Stimulated activated CD8-positive, alpha-beta memory T cell treated with anti-CD3 and anti-CD28 coated beads, Interleukin-4, amount 100 ng/mL, for 24 hours (primary cell): ENCODE measurements around the gene B9D2.
"Not testable (repeated sequence)": the region's sequence is repeated elsewhere in the genome, so short reads cannot be mapped to it uniquely, and the experiment has no call there.

Experiments
- DNase-seq: peaks from one replicate; pipeline ENCODE4 v3.0.0-alpha.2; 2020; ENCODE audit warnings: low read depth

The B9D2 gene

GRCh38 chr19:41386442-41386841, 22.5 kb upstream of the B9D2 start:
- no peak for DNase-seq

DNA sequence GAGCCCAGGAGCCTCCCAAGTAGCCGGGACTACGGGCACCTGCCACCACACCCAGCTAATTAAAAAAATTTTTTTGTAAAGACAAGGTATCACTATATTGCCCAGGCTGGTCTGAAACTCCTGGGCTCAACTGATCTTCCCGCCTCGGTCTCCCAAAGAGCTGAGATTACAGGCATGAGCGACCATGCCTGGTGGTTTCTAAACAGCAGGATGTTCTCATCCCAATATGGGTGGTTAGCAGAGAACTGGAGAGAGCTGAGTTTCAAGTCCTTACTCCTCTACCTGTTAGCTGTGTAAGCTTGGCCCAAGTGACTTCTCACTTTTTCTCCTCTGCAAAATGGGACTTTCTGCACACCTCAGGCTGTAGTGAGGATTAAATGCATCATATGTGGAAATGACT, 20.4 kb upstream of the B9D2 start:
- no peak for DNase-seq

DNA sequence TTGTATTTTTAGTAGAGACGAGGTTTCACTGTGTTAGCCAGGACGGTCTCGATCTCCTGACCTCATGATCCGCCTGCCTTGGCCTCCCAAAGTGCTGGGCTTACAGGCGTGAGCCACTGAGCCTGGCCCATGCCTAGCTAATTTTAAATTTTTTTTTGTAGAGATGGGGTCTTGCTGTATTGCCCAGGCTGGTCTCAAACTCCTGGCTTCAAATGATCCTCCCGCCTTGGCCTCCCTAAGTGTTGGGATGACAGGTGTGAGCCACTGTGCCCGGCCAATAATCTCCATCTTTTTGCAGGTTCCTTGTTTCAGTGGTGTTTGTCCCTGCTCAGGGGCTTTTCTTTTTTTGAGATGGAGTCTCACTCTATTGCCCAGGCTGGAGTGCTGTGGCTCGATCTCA, 17.6 kb upstream of the B9D2 start:
- not testable (repeated sequence) for DNase-seq

DNA sequence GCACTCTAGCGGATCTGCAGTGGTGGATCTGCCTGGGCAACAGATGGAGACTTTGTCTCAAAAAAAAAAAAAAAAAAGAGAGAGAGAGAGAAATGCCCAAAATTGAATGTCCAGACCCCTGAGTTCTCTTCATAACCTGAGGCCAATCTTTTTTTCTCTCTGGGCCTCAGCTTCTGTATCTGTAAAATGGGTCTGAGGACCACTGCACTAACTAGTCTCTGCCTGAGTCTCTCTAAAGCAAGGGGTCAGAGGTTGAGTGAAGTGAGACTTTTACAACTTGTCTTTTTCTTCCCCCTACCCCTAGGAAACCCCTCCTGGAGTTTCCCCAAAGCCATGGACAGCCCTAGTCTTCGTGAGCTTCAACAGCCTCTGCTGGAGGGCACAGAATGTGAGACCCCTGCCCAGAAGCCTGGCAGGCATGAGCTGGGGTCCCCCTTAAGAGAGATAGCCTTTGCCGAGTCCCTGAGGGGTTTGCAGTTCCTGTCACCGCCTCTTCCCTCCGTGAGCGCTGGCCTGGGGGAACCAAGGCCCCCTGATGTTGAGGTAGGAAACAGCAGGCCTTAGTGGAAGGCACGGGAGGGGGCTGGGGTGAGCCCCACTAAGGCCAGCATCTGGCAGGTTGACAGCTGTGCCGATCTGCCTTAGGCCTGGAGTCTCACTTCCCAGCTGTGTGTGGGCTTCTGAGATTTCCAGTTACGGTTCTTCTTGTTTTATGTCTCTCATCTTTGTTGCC, 14.2 kb upstream of the B9D2 start:
- no peak for DNase-seq

DNA sequence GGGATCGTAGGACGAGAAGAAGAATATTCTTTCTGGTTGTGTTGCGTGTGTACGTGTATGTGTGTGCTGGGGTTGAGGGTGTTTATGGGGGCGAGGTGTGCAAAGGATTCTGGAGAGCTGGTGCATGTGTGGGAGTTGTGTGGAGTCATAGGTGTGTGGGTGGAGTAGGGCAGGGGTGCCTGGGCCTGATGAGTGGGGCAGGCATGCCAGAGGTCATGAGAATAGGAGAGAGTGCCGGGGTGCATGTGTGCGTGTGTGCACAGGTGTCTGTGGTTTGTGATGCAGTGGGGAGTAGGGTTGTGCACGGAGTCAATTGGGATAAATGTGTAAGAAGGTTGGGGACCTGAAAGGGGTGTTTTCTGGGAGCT, 13.0 kb upstream of the B9D2 start:
- no peak for DNase-seq

DNA sequence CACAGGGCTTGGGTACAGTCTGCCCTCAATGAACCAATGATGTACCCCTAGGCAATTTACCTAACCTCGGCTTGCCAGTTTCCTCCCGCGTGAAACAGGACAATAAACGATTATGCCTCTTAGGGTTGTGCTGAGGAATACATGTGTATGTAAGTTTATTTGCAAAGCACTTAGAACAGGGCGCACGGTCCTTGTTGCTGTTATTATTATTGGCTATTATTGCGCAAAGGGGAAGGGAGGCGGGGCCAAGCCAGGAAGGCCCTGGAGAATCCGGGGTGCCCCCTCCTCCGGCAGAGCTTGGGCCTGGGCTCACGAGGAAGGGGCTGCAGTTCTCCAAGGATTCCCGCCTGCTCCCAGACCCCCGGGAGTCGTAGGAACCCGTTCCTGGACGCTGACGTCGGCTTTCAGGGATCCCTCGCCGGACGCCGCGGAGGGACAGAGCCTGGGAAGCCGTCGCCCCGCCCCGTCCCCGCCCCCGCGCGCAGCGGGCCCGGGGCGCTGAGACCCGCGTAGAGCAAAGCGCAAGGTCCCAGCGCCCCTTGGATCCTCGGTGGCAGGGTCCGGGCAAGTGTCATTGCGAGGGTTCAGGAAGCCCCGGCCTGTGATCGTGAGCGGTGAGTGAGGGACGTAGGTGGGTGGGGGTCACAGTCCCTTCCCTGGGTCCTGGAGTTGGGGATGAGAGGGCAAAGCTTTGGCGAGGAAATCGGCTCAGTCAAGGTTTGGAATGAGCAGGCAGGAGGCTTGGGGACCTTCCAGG, 12.5 kb upstream of the B9D2 start, which contains the start of gene TMEM91:
Gene TMEM91, plus strand, starts transcription at position 293 of the 757 bp plus-strand sequence. CDS start 1,777 bp downstream, outside the sequence.
- no peak for DNase-seq

GRCh38 chr19:41373993-41374392, 10.0 kb upstream of the B9D2 start:
- DNase-seq = no peak

- DNase-seq = no peak
These were observed 8.6 kb upstream of the B9D2 start for GRCh38 chr19:41372501-41372900.

DNA sequence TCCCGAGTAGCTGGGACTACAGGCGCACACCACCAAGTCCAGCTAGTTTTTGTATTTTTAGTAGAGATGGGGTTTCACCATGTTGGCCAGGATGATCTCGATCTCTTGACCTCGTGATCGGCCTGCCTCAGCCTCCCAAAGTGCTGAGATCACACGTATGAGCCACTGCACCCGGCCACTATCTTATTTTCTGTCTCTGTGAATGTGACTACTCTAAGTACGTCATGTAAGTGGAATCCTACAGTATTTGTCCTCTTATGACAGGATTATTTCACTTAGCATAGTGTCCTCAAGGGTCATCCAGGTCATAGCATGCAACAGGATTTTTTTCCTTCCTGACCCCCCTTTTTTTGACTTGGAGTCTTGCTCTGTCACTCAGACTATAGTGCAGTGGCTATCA, 7.6 kb upstream of the B9D2 start:
- no peak for DNase-seq

DNA sequence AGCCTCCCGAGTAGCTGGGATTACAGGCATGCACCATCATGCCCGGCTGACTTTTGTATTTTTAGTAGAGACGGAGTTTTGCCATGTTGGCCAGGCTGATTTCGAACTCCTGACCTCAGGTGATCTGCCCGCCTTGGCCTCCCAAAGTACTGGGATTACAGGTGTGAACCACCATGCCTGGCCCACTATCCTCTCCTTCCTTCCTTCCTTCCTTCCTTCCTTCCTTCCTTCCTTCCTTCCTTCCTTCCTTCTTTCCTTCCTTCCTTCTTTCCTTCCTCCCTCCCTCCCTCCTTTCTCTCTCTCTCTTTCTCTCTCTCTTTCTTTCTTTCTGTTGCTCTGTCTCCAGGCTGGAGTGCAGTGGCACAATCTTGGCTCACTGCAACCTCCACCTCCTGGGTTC, 7.2 kb upstream of the B9D2 start:
- DNase-seq = not testable (repeated sequence)

GRCh38 chr19:41369769-41370168, 5.8 kb upstream of the B9D2 start:
- no peak for DNase-seq

GRCh38 chr19:41367848-41368301, 3.9 kb upstream of the B9D2 start:
- DNase-seq = no peak

DNA sequence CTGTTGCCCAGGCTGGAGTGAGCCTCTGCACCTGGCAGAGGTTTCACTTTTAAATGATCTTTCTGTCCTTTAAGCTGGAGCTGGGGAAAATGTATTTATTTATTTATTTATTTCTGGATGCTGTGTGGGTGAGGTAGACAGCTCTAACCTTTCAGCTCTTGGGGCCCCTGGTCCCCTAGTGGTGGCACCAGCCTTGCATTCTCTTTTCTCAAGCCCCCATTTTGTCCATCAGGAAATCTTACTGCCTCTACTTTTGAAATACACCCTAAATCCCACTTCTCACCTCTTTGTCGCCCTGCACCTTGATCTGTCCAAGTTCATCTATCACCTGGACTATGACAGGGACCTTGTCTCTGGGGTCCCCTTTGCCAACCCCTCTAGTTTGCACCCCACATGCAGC, 2.1 kb upstream of the B9D2 start:
- no peak for DNase-seq

- DNase-seq = no peak
These were observed 809 bp upstream of the B9D2 start for GRCh38 chr19:41364524-41365391.

GRCh38 chr19:41363371-41363752, 587 bp downstream of the B9D2 start:
- no peak for DNase-seq

- no peak for DNase-seq
These were observed 1.7 kb downstream of the B9D2 start for GRCh38 chr19:41362143-41362847.

DNA sequence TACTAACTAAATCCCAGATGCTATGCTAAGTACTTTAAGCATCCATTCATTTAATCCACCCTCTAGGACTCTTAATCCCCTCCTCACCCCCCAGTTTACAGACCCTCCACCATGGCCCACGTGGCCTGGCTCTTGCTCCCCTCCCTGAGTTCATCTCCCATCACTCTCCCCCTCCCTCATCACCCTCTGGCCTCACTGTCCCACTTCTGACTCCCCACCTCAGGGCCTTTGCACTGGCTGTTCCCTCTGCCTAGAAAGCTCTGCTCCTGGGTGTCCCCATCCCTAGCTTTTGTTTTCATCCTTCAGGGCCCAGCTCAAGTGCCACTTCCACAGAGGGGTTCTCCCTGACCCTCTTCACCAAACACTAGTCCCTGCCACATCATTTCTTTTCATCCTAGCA, 4.2 kb downstream of the B9D2 start:
- DNase-seq = no peak

- no peak for DNase-seq
These were observed 6.2 kb downstream of the B9D2 start for GRCh38 chr19:41357746-41358145.

DNA sequence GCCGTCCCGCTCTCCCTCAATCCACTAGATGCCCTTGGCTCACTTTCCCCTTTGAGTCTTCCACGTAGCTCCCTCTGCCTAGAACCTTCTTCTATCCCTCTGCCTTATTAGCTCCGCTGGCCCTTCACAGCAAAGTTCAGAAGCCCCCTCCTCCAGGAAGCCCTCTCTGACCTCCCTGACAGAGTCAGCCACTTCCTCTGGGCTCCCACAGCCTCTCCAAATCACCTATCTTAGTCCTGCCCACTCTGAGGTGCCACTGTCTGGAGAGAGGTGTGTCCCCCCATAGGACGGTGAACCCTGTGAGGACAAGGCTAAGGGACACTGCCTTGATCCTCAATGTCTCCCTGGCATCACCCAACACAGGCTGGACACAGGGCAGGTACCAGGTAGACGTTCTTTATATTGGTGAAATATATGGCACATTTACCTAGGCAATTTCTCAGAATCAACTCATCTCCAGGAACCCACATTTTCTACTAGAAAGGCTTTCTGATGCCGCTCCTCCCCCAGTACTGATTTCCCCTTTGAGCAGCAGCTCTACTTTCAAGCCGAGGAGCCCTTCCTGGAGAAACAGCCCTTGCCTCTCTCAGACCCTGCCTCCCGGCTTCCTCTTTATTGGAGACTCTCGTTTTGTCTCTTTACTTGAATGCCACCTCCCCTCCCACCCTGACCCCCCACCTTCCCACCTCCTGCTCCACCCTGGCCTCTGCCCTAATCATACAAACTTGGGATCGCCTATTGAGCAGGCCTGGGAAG, 6.8 kb downstream of the B9D2 start:
- DNase-seq = no peak

GRCh38 chr19:41355802-41356201, 8.1 kb downstream of the B9D2 start:
- no peak for DNase-seq

- DNase-seq = no peak
These were observed 8.9 kb downstream of the B9D2 start for GRCh38 chr19:41355035-41355434.
